NCI-H510A (cell line): ENCODE data around the gene DLGAP4.
"Not testable (repeated sequence)": the region's sequence is repeated elsewhere in the genome, so short reads cannot be mapped to it uniquely, and the experiment has no call there.

Experiments used
- DNase-seq: peaks from one replicate; lab custom pipeline; 2025; lab: John Stamatoyannopoulos, UW

The DLGAP4 gene

GRCh38 chr20:36499723-36500501, 193.8 kb downstream of the DLGAP4 start:
- DNase-seq: no peak

- DNase-seq: no peak
Measured at GRCh38 chr20:36501367-36502006, 195.3 kb downstream of the DLGAP4 start.

- no peak for DNase-seq
Measured at GRCh38 chr20:36504295-36504694, 198.2 kb downstream of the DLGAP4 start.

GRCh38 chr20:36506253-36506652, 200.1 kb downstream of the DLGAP4 start:
- no peak for DNase-seq

- no peak for DNase-seq
Measured at GRCh38 chr20:36507746-36508145, 201.6 kb downstream of the DLGAP4 start.

- DNase-seq: no peak
Measured at GRCh38 chr20:36519012-36519719, 213.0 kb downstream of the DLGAP4 start.

- DNase-seq: no peak
Measured at GRCh38 chr20:36519944-36520343, 213.8 kb downstream of the DLGAP4 start.

- no peak for DNase-seq
Measured at GRCh38 chr20:36521526-36521925, 215.4 kb downstream of the DLGAP4 start.

- not testable (repeated sequence) for DNase-seq
Measured at GRCh38 chr20:36522412-36522811, 216.3 kb downstream of the DLGAP4 start.

- no peak for DNase-seq
Measured at GRCh38 chr20:36523341-36523740, 217.2 kb downstream of the DLGAP4 start.

- DNase-seq: no peak
Measured at GRCh38 chr20:36525620-36526365, 219.7 kb downstream of the DLGAP4 start.

GRCh38 chr20:36526521-36527011, 220.4 kb downstream of the DLGAP4 start:
- DNase-seq: no peak

GRCh38 chr20:36527331-36528125, 221.4 kb downstream of the DLGAP4 start:
- DNase-seq: no peak

GRCh38 chr20:36528176-36528874, 222.2 kb downstream of the DLGAP4 start:
- no peak for DNase-seq

- DNase-seq: no peak
Measured at GRCh38 chr20:36528875-36529417, 222.8 kb downstream of the DLGAP4 start.

GRCh38 chr20:36532388-36532787, 226.2 kb downstream of the DLGAP4 start:
- peak; percentile 14 for DNase-seq

GRCh38 chr20:36532822-36533221, 226.7 kb downstream of the DLGAP4 start:
- DNase-seq: no peak

GRCh38 chr20:36538026-36538722, 232.0 kb downstream of the DLGAP4 start:
- no peak for DNase-seq

GRCh38 chr20:36540551-36541211, 234.5 kb downstream of the DLGAP4 start:
- no peak for DNase-seq
